ENCODE data around the gene COPZ1. TPM values are rescaled to one million over a fixed set of nuclear protein-coding genes. Genes with fewer than 3 reads are reported as not detected.
A peak's percentile ranks its signal among the peaks of the same experiment; 100 is the strongest.

Gene COPZ1
- total RNA-seq, 1 donor from 2014 or later = 89.5 TPM

DNA sequence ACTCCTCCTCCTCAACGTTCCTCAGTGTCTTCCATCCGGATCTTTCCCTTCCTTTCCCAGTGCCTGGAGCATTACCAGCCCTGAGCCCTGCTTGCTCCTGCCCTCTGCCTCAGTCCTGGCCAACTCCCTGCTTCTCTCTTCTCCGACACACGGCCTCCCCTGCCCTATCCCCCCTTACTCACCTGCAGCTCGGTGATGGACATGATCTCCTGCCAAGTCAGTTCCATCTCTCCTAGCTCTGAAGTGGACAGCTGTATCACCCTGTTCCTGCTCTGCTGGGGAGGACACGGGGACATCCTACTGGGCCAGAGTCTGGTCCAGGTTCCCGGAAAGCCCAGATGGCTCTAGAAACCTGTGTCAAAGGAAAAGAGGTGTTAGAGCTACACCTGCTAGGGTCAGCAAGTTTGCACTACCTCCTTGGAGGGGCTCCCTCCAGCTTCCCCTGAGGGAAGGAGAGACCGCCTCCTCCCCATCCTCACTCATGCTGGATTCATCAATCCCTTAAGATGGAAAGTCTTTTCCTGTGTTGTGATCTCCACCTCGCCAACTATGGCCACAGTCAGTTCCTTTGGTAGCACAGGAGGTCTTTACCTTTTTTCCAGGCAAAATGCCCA lies 29.9 kb upstream of the COPZ1 start:
- Histone ChIP-seq H3K27me3 (ENCODE audit: control insufficient read depth, insufficient read depth, low read length) (no peaks in the 10 kb centered on the region), H3K36me3 (ENCODE audit: control insufficient read depth, insufficient read depth, low read length) (no peaks in the 10 kb centered on the region), H3K4me3 (ENCODE audit: low read depth, low read length) (no peak overlapping the region)
- TF ChIP-seq, protein P1, sequence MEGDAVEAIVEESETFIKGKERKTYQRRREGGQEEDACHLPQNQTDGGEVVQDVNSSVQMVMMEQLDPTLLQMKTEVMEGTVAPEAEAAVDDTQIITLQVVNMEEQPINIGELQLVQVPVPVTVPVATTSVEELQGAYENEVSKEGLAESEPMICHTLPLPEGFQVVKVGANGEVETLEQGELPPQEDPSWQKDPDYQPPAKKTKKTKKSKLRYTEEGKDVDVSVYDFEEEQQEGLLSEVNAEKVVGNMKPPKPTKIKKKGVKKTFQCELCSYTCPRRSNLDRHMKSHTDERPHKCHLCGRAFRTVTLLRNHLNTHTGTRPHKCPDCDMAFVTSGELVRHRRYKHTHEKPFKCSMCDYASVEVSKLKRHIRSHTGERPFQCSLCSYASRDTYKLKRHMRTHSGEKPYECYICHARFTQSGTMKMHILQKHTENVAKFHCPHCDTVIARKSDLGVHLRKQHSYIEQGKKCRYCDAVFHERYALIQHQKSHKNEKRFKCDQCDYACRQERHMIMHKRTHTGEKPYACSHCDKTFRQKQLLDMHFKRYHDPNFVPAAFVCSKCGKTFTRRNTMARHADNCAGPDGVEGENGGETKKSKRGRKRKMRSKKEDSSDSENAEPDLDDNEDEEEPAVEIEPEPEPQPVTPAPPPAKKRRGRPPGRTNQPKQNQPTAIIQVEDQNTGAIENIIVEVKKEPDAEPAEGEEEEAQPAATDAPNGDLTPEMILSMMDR (IDR thresholded peaks at IDR 0.05; ENCODE audit: insufficient read depth, low read length, severe bottlenecking) = no peak
- FAIRE-seq = no peak
- no peak for DNase-seq (ENCODE audit: low read depth)

DNA sequence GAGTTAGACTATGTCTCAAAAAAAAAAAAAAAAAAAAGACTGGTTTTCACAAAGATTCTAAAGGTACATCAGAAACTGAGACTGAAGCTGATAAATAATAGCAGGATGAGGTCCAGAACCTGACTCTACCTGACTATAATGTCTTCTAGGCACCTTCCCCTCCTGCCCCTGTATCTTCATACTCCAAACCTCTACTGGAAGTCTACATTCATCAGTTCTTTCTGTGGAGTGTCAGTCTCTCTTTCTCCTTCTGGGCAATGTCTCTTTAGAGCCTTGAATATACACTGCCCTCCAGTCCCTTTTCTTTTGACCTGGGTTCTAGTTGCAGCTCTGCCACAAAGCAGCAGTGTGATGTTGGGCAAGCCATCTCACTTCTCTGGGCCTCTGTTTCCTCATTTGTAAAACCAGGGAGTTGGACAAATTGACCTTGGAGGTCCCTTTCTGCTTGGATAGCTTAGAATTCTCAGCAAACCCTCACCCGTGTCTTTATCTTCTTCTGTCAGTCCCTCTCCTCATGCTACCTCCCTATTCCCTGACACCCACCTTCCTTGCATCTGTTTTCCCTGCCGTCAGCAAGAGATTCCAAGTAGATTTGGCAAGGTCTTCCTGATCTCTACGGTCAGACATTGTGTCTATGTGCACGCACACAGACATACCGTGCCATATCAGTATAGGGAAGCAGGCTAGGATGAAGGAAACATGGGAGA lies 28.4 kb upstream of the COPZ1 start:
- TF ChIP-seq, protein P1 (IDR thresholded peaks at IDR 0.05; ENCODE audit: insufficient read depth, low read length, severe bottlenecking) = no peak
- H3K36me3 ChIP-seq (ENCODE audit: control insufficient read depth, insufficient read depth, low read length) = no peaks in the 10 kb centered on the region
- FAIRE-seq (no peak), DNase-seq (ENCODE audit: low read depth) (no peak)
- H3K4me3 ChIP-seq (ENCODE audit: low read depth, low read length) = no peak overlapping the region
- no peaks in the 10 kb centered on the region for H3K27me3 ChIP-seq (ENCODE audit: control insufficient read depth, insufficient read depth, low read length)

DNA sequence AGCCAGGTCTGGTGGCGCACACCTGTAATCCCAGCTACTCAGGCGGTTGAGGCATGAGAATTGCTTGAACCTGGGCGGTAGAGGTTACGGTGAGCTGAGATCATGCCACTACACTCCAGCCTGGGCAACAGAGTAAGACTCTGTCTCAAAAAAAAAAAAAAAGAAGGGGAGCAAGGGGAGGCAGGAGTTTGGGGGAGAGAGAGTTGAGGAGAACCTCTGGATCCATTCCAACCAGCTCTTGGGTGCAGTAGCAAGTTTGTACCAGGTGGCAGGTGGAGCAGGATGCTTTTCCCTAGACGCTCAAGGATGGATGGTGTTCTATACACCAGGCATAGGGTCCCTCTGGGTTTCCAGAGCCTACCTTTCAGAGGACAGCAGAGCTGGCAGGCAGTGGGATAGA lies 26.0 kb upstream of the COPZ1 start:
- H3K27me3 ChIP-seq (ENCODE audit: control insufficient read depth, insufficient read depth, low read length) = no peaks in the 10 kb centered on the region
- TF ChIP-seq, protein P1 (IDR thresholded peaks at IDR 0.05; ENCODE audit: insufficient read depth, low read length, severe bottlenecking) = no peak
- H3K36me3 ChIP-seq (ENCODE audit: control insufficient read depth, insufficient read depth, low read length) = no peaks in the 10 kb centered on the region
- H3K4me3 ChIP-seq (ENCODE audit: low read depth, low read length) = no peak overlapping the region
- FAIRE-seq (no peak), DNase-seq (ENCODE audit: low read depth) (no peak)

DNA sequence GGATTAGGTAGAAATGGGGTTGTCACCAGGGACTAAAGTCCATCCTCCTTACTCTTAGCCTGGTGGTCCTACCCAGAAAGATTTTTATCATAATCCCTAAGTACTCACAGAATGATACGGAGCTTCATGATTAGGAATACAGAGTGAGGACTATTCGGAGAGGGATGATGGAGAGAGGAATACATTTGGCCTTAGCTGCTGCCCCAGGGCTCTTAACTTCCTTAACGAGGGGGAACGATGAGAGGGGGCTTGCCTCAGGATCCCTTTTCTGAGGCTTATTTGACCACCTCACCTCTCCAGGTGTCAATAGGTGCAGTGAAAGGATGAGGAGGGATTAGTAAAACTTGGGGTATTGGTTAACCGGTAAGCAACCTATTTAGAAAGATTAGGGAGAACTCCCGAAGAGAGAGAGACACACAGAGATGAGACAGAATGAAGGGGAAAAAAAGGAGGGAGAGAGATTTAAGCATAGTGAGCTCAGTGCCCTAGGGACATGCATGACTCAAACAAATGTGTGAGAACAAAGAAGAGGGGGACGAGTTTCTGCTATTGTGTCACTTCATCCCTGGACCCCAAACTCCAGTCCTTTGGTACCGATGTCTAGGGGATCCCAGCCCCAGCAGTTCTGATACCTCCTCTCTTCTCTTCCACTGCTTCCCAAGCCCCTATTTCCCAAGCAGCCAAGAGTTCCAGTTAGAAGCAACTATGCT lies 25.3 kb upstream of the COPZ1 start:
- Histone ChIP-seq H3K27me3 (ENCODE audit: control insufficient read depth, insufficient read depth, low read length) (no peaks in the 10 kb centered on the region), H3K36me3 (ENCODE audit: control insufficient read depth, insufficient read depth, low read length) (no peaks in the 10 kb centered on the region), H3K4me3 (ENCODE audit: low read depth, low read length) (no peak overlapping the region)
- FAIRE-seq (no peak), DNase-seq (ENCODE audit: low read depth) (peak; percentile 67)
- TF ChIP-seq, protein P1 (IDR thresholded peaks at IDR 0.05; ENCODE audit: insufficient read depth, low read length, severe bottlenecking) = no peak

DNA sequence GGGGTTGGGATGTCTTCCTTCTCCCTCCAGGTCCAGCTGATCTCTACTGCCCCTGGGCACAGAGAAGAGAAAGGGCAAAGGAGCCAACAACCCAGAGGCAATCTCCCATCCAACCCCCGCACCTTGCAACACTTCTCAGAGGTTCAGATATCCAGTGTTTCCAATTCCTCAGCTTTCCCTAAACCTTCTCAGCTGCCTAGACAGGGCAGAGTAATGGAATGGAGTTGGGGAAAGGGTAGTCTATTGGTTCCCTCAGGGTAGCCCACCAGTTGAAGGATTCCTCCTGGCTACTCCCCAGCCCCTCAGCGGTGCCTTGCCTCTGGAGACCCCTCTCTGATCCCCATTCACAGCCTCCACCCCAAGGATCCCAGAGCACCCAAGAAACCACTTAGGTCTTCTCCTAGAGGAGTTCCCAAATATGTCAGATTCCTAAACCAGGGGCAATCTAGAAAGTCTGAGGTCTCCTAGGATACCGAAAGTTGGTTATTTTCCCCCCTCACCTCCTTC lies 24.7 kb upstream of the COPZ1 start:
- FAIRE-seq = no peak
- no peaks in the 10 kb centered on the region for H3K27me3 ChIP-seq (ENCODE audit: control insufficient read depth, insufficient read depth, low read length)
- no peak for DNase-seq (ENCODE audit: low read depth)
- H3K36me3 ChIP-seq (ENCODE audit: control insufficient read depth, insufficient read depth, low read length) = no peaks in the 10 kb centered on the region
- H3K4me3 ChIP-seq (ENCODE audit: low read depth, low read length) = no peak overlapping the region
- TF ChIP-seq, protein P1 (IDR thresholded peaks at IDR 0.05; ENCODE audit: insufficient read depth, low read length, severe bottlenecking) = no peak
